ENCODE data around the gene SAMD11.

DNA sequence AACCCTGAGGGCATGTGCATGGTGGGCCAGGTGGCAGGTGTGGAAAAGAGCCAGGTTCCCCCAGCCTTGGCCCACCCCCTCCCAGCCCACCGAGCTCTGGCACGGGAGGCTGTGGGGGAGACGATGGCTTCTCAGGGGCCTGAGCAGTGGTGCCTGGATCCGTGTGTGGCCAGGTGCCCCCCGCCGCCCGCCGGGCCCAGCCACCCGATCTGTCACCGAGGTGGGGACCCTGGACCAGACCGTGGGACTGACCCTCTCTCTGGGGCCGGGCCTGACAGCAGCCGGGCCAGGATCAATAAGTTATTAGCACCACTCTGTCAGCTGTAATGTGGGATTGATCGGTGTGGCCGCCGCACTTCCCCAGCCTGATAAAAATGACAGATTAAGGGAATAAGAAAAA, 13.8 kb downstream of the SAMD11 start:
- TF ChIP-seq, protein P1, sequence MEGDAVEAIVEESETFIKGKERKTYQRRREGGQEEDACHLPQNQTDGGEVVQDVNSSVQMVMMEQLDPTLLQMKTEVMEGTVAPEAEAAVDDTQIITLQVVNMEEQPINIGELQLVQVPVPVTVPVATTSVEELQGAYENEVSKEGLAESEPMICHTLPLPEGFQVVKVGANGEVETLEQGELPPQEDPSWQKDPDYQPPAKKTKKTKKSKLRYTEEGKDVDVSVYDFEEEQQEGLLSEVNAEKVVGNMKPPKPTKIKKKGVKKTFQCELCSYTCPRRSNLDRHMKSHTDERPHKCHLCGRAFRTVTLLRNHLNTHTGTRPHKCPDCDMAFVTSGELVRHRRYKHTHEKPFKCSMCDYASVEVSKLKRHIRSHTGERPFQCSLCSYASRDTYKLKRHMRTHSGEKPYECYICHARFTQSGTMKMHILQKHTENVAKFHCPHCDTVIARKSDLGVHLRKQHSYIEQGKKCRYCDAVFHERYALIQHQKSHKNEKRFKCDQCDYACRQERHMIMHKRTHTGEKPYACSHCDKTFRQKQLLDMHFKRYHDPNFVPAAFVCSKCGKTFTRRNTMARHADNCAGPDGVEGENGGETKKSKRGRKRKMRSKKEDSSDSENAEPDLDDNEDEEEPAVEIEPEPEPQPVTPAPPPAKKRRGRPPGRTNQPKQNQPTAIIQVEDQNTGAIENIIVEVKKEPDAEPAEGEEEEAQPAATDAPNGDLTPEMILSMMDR (IDR thresholded peaks at IDR 0.05; ENCODE audit: low read length), result no peak
- TF ChIP-seq EZH2 (optimal IDR thresholded peaks at IDR 0.05; ENCODE audit: low read depth, low read length) (no peak), EZH2phosphoT487 (IDR thresholded peaks at IDR 0.05; ENCODE audit: low read length) (no peak)
